ENCODE results near the gene ARHGAP21.

The ARHGAP21 gene

GRCh38 chr10:24695452-24695851, 28.2 kb downstream of the ARHGAP21 start:
- H3K4me1 ChIP-seq (ENCODE audit: insufficient read depth, low read length) = no peaks in the 10 kb centered on the region
- H3K36me3 ChIP-seq (ENCODE audit: insufficient read depth, low read length) = peaks cover 18% of the 10 kb centered on the region
- H3K27me3 ChIP-seq (ENCODE audit: insufficient read depth, low read length) = no peaks in the 10 kb centered on the region
- H3K9me3 ChIP-seq (ENCODE audit: low read length) = peaks cover 2% of the 10 kb centered on the region
- H2AFZ ChIP-seq (ENCODE audit: low read depth, low read length) = no peak overlapping the region
- H3K4me3 ChIP-seq (ENCODE audit: low read length) = no peak overlapping the region

DNA sequence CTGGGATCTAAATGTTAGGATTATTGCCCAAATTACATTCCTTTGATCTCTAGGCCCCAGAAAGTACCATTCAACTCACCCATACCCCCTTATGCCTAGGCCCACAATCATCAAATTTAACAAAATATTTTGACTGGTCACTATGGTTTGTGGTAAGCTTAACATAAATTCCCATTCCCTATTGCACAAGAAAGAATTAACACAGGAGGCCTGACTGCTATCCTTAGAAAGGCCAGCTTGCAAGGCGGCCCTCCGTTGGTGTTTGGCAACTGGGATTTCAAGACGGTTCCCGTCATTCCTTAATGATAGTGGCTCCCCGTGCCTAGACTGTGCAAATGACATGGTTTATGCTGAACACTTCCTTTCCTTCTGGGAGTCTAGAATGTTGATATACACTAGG, 29.6 kb downstream of the ARHGAP21 start:
- no peaks in the 10 kb centered on the region for H3K9me3 ChIP-seq (ENCODE audit: low read length)
- H2AFZ ChIP-seq (ENCODE audit: low read depth, low read length) = no peak overlapping the region
- no peak overlapping the region for H3K4me3 ChIP-seq (ENCODE audit: low read length)
- H3K27me3 ChIP-seq (ENCODE audit: insufficient read depth, low read length) = no peaks in the 10 kb centered on the region
- peaks cover 11% of the 10 kb centered on the region for H3K36me3 ChIP-seq (ENCODE audit: insufficient read depth, low read length)
- H3K4me1 ChIP-seq (ENCODE audit: insufficient read depth, low read length) = no peaks in the 10 kb centered on the region

DNA sequence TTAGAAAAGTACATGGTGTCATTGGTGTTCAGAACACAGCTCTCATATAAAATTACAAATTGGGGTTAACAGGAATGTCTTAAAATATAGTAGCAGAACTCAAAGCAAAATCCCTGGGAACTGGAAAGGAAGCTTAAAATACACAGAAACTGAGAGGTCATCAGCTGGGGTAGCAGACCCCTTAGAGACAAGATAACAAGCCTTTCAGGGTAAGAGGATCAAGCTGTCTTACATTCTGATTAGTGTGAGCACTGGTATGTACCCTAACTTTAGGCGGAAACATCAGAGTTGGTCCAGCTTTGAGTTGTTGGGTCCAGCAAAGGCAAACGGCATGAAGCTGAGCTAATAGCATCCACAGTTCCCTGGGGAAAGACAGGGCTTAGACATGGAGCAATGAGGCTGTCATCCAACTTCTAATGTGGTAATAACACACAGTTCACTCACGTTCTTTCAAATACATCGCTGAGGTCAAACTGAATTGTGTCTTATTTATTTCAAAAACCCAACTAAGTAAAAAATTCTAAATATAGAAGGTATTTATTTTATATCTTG, 32.6 kb downstream of the ARHGAP21 start:
- Histone ChIP-seq H2AFZ (ENCODE audit: low read depth, low read length) (no peak overlapping the region), H3K4me3 (ENCODE audit: low read length) (no peak overlapping the region), H3K27me3 (ENCODE audit: insufficient read depth, low read length) (no peaks in the 10 kb centered on the region), H3K9me3 (ENCODE audit: low read length) (peaks cover 2% of the 10 kb centered on the region), H3K36me3 (ENCODE audit: insufficient read depth, low read length) (peaks cover 15% of the 10 kb centered on the region), H3K4me1 (ENCODE audit: insufficient read depth, low read length) (no peaks in the 10 kb centered on the region)

GRCh38 chr10:24685958-24686540, 37.6 kb downstream of the ARHGAP21 start:
- no peak overlapping the region for H3K4me3 ChIP-seq (ENCODE audit: low read length)
- no peak overlapping the region for H2AFZ ChIP-seq (ENCODE audit: low read depth, low read length)
- H3K36me3 ChIP-seq (ENCODE audit: insufficient read depth, low read length) = peaks cover 20% of the 10 kb centered on the region
- H3K4me1 ChIP-seq (ENCODE audit: insufficient read depth, low read length) = no peaks in the 10 kb centered on the region
- peaks cover 2% of the 10 kb centered on the region for H3K9me3 ChIP-seq (ENCODE audit: low read length)
- no peaks in the 10 kb centered on the region for H3K27me3 ChIP-seq (ENCODE audit: insufficient read depth, low read length)

GRCh38 chr10:24683554-24683953, 40.1 kb downstream of the ARHGAP21 start:
- Histone ChIP-seq H3K27me3 (ENCODE audit: insufficient read depth, low read length) (no peaks in the 10 kb centered on the region), H3K4me1 (ENCODE audit: insufficient read depth, low read length) (no peaks in the 10 kb centered on the region), H2AFZ (ENCODE audit: low read depth, low read length) (no peak overlapping the region), H3K4me3 (ENCODE audit: low read length) (no peak overlapping the region), H3K9me3 (ENCODE audit: low read length) (peaks cover 2% of the 10 kb centered on the region), H3K36me3 (ENCODE audit: insufficient read depth, low read length) (peaks cover 18% of the 10 kb centered on the region)

DNA sequence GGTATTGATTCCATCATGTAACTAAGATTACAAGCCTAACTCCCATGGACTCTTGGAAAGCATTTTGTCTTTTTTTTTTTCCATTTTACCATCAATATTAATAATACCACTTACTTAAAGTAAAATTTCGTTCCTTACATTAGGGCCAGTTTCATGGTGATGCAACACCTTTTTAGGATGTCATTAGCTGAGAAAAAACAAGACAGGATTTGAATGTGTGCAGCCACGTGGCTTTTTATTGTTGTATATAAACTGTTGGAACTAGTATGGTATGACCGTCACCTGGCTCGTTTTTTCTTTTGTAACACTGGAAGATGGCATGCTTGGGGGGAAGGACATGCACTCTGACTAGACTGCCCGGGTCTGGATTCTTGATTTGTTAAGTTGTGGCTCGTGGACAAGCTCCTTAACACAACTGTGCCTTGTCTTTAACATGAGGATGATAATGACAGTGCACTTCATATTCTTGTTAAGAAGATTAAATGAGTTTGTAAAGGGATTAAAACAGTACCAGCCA, 42.1 kb downstream of the ARHGAP21 start:
- Histone ChIP-seq H2AFZ (ENCODE audit: low read depth, low read length) (no peak overlapping the region), H3K4me3 (ENCODE audit: low read length) (no peak overlapping the region), H3K36me3 (ENCODE audit: insufficient read depth, low read length) (peaks cover 18% of the 10 kb centered on the region), H3K27me3 (ENCODE audit: insufficient read depth, low read length) (no peaks in the 10 kb centered on the region), H3K9me3 (ENCODE audit: low read length) (peaks cover 3% of the 10 kb centered on the region), H3K4me1 (ENCODE audit: insufficient read depth, low read length) (no peaks in the 10 kb centered on the region)

DNA sequence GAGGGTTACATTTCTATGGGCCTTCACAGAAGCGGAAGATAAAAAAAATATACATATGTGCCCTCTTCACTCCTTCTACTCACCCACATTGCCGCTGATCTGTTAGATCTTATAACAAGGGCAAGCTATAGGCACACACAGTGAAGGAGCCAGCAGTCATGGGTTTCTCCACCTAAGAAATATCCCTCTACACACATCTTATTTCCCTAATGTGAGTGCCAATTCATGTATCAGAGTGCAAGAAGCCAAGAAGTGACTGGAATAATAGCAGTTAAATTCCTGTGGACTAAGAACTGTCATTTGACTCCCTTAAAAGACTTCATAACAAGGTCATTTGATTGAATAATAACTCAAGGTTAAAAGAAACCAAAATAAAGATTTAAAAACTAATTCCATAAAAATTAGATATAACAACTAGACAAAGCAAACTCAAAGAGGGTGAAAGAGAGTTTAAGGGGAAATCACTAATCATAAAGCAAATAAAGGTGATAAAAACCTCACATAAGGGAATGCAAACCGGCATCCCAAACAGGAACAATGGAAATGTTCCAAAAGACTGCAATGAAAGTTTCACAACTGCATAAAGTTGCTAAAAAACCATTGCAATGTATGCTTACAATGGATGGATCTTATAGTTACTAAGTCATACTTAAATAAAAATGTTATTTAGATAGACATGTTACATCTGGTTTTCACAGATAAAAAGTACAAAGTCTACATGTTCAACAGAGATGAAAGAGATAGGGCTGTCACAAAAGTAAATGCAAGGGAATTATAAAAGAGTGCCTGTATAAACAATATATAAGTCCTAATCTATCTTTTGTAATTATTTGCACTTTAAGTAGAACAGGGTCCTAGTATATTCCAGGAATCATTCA, 42.8 kb downstream of the ARHGAP21 start:
- Histone ChIP-seq H3K4me3 (ENCODE audit: low read length) (no peak overlapping the region), H3K9me3 (ENCODE audit: low read length) (peaks cover 3% of the 10 kb centered on the region), H3K4me1 (ENCODE audit: insufficient read depth, low read length) (no peaks in the 10 kb centered on the region), H2AFZ (ENCODE audit: low read depth, low read length) (no peak overlapping the region), H3K27me3 (ENCODE audit: insufficient read depth, low read length) (no peaks in the 10 kb centered on the region), H3K36me3 (ENCODE audit: insufficient read depth, low read length) (peaks cover 16% of the 10 kb centered on the region)

GRCh38 chr10:24678757-24679156, 44.9 kb downstream of the ARHGAP21 start:
- H3K9me3 ChIP-seq (ENCODE audit: low read length) = peaks cover 3% of the 10 kb centered on the region
- no peak overlapping the region for H3K4me3 ChIP-seq (ENCODE audit: low read length)
- H3K4me1 ChIP-seq (ENCODE audit: insufficient read depth, low read length) = no peaks in the 10 kb centered on the region
- peaks cover 19% of the 10 kb centered on the region for H3K36me3 ChIP-seq (ENCODE audit: insufficient read depth, low read length)
- no peaks in the 10 kb centered on the region for H3K27me3 ChIP-seq (ENCODE audit: insufficient read depth, low read length)
- H2AFZ ChIP-seq (ENCODE audit: low read depth, low read length) = no peak overlapping the region

DNA sequence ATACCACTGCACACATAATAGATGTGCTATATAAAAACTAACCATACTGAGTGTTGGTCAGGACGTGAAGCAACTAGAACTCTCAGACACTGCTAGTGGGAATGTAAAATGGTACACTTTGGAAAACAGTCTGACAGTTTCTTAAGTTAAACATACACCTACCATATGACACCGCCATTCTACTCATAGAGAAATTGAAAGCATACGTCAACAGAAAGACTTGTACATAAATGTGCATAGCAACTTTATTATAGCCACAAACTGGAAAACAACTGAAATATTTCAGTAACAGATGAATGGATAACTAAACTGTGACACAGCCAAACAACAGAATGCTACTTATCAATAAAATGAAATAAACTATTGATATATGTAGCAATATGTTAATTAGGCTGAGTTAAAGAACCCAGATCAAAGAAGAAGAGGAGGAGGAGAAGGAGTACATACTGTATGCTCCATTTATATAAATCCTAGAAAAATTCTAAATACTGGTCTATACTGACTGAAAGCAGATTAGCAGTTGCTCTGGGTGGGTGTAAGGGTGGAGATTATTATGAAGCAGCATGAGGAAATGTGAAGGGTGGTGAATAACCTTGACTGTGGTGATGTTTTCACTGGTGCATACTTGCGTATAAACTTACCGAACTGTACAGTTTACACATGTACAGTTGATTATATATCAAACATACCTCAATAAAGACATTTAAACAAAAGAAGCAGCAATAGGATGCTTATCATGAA, 48.6 kb downstream of the ARHGAP21 start:
- no peak overlapping the region for H2AFZ ChIP-seq (ENCODE audit: low read depth, low read length)
- H3K27me3 ChIP-seq (ENCODE audit: insufficient read depth, low read length) = no peaks in the 10 kb centered on the region
- no peaks in the 10 kb centered on the region for H3K4me1 ChIP-seq (ENCODE audit: insufficient read depth, low read length)

GRCh38 chr10:24670964-24671670, 52.6 kb downstream of the ARHGAP21 start:
- H2AFZ ChIP-seq (ENCODE audit: low read depth, low read length) = no peak overlapping the region
- no peak overlapping the region for H3K4me3 ChIP-seq (ENCODE audit: low read length)
- peaks cover 6% of the 10 kb centered on the region for H3K9me3 ChIP-seq (ENCODE audit: low read length)
- H3K27me3 ChIP-seq (ENCODE audit: insufficient read depth, low read length) = no peaks in the 10 kb centered on the region
- no peaks in the 10 kb centered on the region for H3K4me1 ChIP-seq (ENCODE audit: insufficient read depth, low read length)
- peaks cover 39% of the 10 kb centered on the region for H3K36me3 ChIP-seq (ENCODE audit: insufficient read depth, low read length)

More for the DNA sequence above, 48.6 kb downstream of the ARHGAP21 start:
- H3K4me3 ChIP-seq (ENCODE audit: low read length) = no peak overlapping the region
- peaks cover 3% of the 10 kb centered on the region for H3K9me3 ChIP-seq (ENCODE audit: low read length)
- peaks cover 13% of the 10 kb centered on the region for H3K36me3 ChIP-seq (ENCODE audit: insufficient read depth, low read length)

DNA sequence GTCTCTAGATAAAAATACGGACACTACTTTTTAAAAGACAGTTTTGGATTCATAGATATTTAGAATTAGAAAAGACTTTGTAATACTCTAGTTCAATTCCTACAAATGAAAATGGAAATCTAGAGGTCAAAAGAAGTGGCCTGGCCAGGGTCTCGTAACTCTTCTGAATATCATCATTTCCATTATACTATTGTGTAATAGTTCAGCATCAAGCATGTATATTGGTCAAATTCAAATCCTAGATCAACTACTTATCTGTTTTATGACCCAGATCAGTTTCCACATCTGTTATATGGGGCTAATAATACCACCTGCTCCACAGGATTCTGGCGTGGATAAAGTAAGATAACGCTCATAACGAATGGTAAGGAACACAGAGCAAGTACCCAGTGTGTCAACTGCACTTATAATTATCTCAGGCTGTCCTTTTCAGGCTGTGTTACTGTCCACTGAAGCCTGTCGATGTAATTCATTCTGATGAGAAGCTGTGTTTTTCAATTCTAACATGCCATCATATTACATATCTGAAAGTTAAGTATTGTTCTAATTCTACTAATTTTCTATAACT, 54.3 kb downstream of the ARHGAP21 start:
- H3K4me3 ChIP-seq (ENCODE audit: low read length) = no peak overlapping the region
- no peaks in the 10 kb centered on the region for H3K4me1 ChIP-seq (ENCODE audit: insufficient read depth, low read length)
- H3K27me3 ChIP-seq (ENCODE audit: insufficient read depth, low read length) = no peaks in the 10 kb centered on the region
- H3K36me3 ChIP-seq (ENCODE audit: insufficient read depth, low read length) = peaks cover 45% of the 10 kb centered on the region
- H2AFZ ChIP-seq (ENCODE audit: low read depth, low read length) = no peak overlapping the region
- H3K9me3 ChIP-seq (ENCODE audit: low read length) = peaks cover 6% of the 10 kb centered on the region

DNA sequence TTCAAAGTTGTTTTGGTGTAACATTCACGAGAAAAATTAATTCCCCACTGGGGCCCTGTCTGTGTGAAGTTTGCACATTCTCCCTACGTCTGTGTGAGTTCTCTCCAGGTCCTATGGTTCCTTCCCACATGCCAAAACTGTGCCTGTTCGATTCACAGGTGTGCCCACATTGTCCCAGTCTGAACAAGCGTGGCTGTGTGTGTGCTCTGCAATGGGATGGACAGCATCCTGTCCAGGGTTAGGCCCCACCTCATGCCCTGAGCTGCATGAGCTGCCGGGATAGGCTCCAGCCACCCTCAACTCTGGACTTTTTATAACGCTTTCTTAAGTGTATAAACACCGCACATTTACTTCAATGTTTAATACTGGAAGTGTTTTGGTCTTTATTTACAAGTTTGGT, 55.4 kb downstream of the ARHGAP21 start:
- H3K36me3 ChIP-seq (ENCODE audit: insufficient read depth, low read length) = peaks cover 54% of the 10 kb centered on the region

More for the DNA sequence above, 55.4 kb downstream of the ARHGAP21 start:
- no peak overlapping the region for H3K4me3 ChIP-seq (ENCODE audit: low read length)
- no peaks in the 10 kb centered on the region for H3K27me3 ChIP-seq (ENCODE audit: insufficient read depth, low read length)
- no peaks in the 10 kb centered on the region for H3K4me1 ChIP-seq (ENCODE audit: insufficient read depth, low read length)
- peaks cover 6% of the 10 kb centered on the region for H3K9me3 ChIP-seq (ENCODE audit: low read length)
- H2AFZ ChIP-seq (ENCODE audit: low read depth, low read length) = no peak overlapping the region
